Neural progenitor cell (in vitro differentiated cells): ENCODE results near the gene SBDS.

Experiments
- CTCF ChIP-seq: fragments of 200-600 bp; sonication (generic); IDR thresholded peaks from 2 replicates; pipeline ENCODE4 v1.5.1; 2017; ENCODE audit warnings: antibody characterized with exemption, mild to moderate bottlenecking
- EZH2phosphoT487 ChIP-seq: fragments of 200-600 bp; sonication (generic); IDR thresholded peaks from 2 replicates; pipeline ENCODE4 v1.6.1; 2017; ENCODE audit warnings: antibody characterized with exemption

GRCh38 chr7:67022511-67022910 lies 27.1 kb upstream of the SBDS start:
- TF ChIP-seq CTCF: no peak
- no peak for TF ChIP-seq EZH2phosphoT487
